Measurements from ENCODE around the gene KRT12. TPM values are rescaled to one million over a fixed set of nuclear protein-coding genes. Genes with fewer than 3 reads are reported as not detected.

KRT12 gene
- polyA plus RNA-seq, 1 of the 3 experiments (the other 2 are of a cell fraction) = not detected

DNA sequence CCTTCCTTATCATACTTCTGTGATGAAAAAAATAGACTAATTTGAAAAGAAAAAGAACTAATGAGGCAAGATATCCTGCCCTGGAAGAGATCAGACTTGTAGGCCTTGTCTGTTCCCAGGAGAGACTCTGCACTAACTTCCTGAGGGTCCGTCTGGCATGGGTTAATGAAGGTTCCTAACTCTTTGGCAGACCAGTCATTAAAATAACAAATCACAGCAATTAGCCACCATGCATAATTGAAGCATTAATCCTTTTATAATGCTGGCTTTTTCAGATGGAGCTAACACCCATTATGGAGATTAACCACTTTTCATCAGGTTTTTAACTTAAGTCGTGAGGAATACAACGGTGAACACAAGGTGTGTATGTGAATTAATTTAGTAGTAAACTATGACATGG lies 34.2 kb downstream of the KRT12 start (continued):
- TF ChIP-seq, protein P1, sequence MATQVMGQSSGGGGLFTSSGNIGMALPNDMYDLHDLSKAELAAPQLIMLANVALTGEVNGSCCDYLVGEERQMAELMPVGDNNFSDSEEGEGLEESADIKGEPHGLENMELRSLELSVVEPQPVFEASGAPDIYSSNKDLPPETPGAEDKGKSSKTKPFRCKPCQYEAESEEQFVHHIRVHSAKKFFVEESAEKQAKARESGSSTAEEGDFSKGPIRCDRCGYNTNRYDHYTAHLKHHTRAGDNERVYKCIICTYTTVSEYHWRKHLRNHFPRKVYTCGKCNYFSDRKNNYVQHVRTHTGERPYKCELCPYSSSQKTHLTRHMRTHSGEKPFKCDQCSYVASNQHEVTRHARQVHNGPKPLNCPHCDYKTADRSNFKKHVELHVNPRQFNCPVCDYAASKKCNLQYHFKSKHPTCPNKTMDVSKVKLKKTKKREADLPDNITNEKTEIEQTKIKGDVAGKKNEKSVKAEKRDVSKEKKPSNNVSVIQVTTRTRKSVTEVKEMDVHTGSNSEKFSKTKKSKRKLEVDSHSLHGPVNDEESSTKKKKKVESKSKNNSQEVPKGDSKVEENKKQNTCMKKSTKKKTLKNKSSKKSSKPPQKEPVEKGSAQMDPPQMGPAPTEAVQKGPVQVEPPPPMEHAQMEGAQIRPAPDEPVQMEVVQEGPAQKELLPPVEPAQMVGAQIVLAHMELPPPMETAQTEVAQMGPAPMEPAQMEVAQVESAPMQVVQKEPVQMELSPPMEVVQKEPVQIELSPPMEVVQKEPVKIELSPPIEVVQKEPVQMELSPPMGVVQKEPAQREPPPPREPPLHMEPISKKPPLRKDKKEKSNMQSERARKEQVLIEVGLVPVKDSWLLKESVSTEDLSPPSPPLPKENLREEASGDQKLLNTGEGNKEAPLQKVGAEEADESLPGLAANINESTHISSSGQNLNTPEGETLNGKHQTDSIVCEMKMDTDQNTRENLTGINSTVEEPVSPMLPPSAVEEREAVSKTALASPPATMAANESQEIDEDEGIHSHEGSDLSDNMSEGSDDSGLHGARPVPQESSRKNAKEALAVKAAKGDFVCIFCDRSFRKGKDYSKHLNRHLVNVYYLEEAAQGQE (IDR thresholded peaks at IDR 0.05; ENCODE audit: low read depth, low read length) = no peak
- TF ChIP-seq GABPA (IDR thresholded peaks at IDR 0.05; ENCODE audit: low read depth) (no peak), CTCF (IDR thresholded peaks at IDR 0.05) (no peak), CHD2 (IDR thresholded peaks at IDR 0.05; ENCODE audit: low read length, partially characterized antibody) (no peak), MEF2A (IDR thresholded peaks at IDR 0.05; ENCODE audit: borderline replicate concordance, low read depth) (no peak)

DNA sequence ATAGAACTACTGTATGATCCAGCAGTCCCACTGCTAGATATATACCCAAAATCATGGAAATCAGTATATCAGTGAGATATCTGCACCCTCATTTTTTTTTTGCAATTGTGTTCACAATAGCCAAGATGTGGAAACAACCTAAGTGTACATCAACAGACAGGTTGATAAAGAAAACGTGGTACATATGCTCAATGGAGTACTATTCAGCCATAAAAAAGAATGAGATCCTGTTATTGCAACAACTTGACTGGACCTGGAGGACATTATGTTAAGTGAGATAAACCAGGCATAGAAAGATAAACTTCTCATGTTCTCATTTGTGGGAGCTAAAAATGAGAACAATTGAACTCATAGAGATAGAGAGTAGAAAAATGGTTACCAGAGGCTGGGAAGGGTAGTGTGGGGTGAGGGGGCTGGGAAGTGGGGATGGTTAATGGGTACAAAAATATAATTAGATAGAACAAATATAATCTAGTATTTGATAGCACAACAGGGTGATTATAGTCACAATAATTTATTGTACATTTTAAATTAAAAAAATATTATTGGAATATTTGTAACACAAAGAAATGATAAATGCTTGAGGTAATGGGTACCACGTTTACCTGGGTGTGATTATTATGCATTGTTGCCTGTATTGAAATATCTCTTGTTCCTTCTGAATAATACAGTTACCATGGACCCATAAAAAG lies 36.8 kb downstream of the KRT12 start:
- no peaks in the 10 kb centered on the region for H3K9me3 ChIP-seq
- H3K27ac ChIP-seq (ENCODE audit: low read depth in 2 of 2, low read length in 1 of 2) = no peak overlapping the region
- no peaks in the 10 kb centered on the region for H3K79me2 ChIP-seq (ENCODE audit: insufficient read depth)
- DNase-seq = no peak
- ChIA-PET POLR2A (no interaction called here), CTCF (no interaction called here)
- H3K9me2 ChIP-seq = no peaks in the 10 kb centered on the region
- H2AFZ ChIP-seq (ENCODE audit: low read depth) = no peak overlapping the region
- no peaks in the 10 kb centered on the region for H4K20me1 ChIP-seq (ENCODE audit: insufficient read depth)
- no peaks in the 10 kb centered on the region for H3K4me1 ChIP-seq (ENCODE audit: control insufficient read depth in 1 of 2, insufficient read depth in 2 of 2, low read depth in 1 of 2, low read length in 1 of 2)
- WGBS (ENCODE audit: low lambda C conversion rate) = 36% methylated on average over 2 of the region's 2 CpGs
- H3K4me2 ChIP-seq = no peak overlapping the region
- no peak overlapping the region for H3K9ac ChIP-seq
- H3K36me3 ChIP-seq (replicated peaks in 1 of 2; ENCODE audit: control insufficient read depth in 1 of 2, insufficient read depth in 2 of 2, low read length in 1 of 2) = peaks cover 0 to 5% of the 10 kb centered on the region in 2 experiments
- no peaks in the 10 kb centered on the region for H3K27me3 ChIP-seq (ENCODE audit: insufficient read depth)
- no peak overlapping the region for H3K4me3 ChIP-seq (ENCODE audit: low read depth in 2 of 2, low read length in 1 of 2)
- H3F3A ChIP-seq (replicated peaks; ENCODE audit: insufficient read depth) = no peaks in the 10 kb centered on the region
- TF ChIP-seq MXI1 (IDR thresholded peaks at IDR 0.05; ENCODE audit: low read depth, low read length) = no peak
- TF ChIP-seq SIN3A (IDR thresholded peaks at IDR 0.05; ENCODE audit: borderline replicate concordance, low read depth, low read length) = no peak
- no peak for TF ChIP-seq NRF1 (IDR thresholded peaks at IDR 0.05; ENCODE audit: low read depth, low read length)
- TF ChIP-seq TCF12 (IDR thresholded peaks at IDR 0.05) = no peak
- no peak for TF ChIP-seq SMC3 (IDR thresholded peaks at IDR 0.05; ENCODE audit: low read depth, low read length)
- TF ChIP-seq CHD2 (IDR thresholded peaks at IDR 0.05; ENCODE audit: low read length, partially characterized antibody) = no peak
- no peak for TF ChIP-seq RXRA (IDR thresholded peaks at IDR 0.05; ENCODE audit: borderline replicate concordance, low read depth)
- no peak for TF ChIP-seq MEF2A (IDR thresholded peaks at IDR 0.05; ENCODE audit: borderline replicate concordance, low read depth)
- TF ChIP-seq GATA2 (CRISPR knock-in tag; IDR thresholded peaks at IDR 0.05) = no peak
- no peak for TF ChIP-seq POLR2AphosphoS5 (IDR thresholded peaks at IDR 0.05; ENCODE audit: low read depth, low read length)
- no peak for TF ChIP-seq FOXM1 (IDR thresholded peaks at IDR 0.05; ENCODE audit: low read depth)
- TF ChIP-seq RAD21 (IDR thresholded peaks at IDR 0.05; ENCODE audit: low read length) = no peak
- no peak for TF ChIP-seq USF1 (IDR thresholded peaks at IDR 0.05; ENCODE audit: borderline replicate concordance, low read depth)
- TF ChIP-seq, protein P2, sequence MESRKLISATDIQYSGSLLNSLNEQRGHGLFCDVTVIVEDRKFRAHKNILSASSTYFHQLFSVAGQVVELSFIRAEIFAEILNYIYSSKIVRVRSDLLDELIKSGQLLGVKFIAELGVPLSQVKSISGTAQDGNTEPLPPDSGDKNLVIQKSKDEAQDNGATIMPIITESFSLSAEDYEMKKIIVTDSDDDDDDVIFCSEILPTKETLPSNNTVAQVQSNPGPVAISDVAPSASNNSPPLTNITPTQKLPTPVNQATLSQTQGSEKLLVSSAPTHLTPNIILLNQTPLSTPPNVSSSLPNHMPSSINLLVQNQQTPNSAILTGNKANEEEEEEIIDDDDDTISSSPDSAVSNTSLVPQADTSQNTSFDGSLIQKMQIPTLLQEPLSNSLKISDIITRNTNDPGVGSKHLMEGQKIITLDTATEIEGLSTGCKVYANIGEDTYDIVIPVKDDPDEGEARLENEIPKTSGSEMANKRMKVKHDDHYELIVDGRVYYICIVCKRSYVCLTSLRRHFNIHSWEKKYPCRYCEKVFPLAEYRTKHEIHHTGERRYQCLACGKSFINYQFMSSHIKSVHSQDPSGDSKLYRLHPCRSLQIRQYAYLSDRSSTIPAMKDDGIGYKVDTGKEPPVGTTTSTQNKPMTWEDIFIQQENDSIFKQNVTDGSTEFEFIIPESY (IDR thresholded peaks at IDR 0.05; ENCODE audit: borderline replicate concordance, low read depth) = no peak
- TF ChIP-seq PBX3 (IDR thresholded peaks at IDR 0.05) = no peak
- TF ChIP-seq EZH2phosphoT487 (IDR thresholded peaks at IDR 0.05; ENCODE audit: borderline replicate concordance, low read depth) = no peak
- TF ChIP-seq, protein P3, sequence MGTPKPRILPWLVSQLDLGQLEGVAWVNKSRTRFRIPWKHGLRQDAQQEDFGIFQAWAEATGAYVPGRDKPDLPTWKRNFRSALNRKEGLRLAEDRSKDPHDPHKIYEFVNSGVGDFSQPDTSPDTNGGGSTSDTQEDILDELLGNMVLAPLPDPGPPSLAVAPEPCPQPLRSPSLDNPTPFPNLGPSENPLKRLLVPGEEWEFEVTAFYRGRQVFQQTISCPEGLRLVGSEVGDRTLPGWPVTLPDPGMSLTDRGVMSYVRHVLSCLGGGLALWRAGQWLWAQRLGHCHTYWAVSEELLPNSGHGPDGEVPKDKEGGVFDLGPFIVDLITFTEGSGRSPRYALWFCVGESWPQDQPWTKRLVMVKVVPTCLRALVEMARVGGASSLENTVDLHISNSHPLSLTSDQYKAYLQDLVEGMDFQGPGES (IDR thresholded peaks at IDR 0.05; ENCODE audit: low read depth, low read length) = no peak
- TF ChIP-seq JUND (IDR thresholded peaks at IDR 0.05) = no peak

Data from SK-N-SH (cell line).